H1 (cell line): ENCODE results near the gene CHRNA9. TPM values are rescaled to one million over a fixed set of nuclear protein-coding genes. Genes with fewer than 3 reads are reported as not detected.

Experiments used
- ATF2 ChIP-seq: IDR thresholded peaks from 2 replicates; pipeline ENCODE4 v1.6.1; 2012; ENCODE audit warnings: low read length, inconsistent platforms
- CHD7 ChIP-seq: fragments of 300-600 bp; sonication (generic); IDR thresholded peaks from 2 replicates; pipeline ENCODE4 v1.7.1; 2012; ENCODE audit warnings: low read length, moderate library complexity, mild to moderate bottlenecking, inconsistent platforms; ENCODE audit not compliant: insufficient replicate concordance
- E2F6 ChIP-seq: IDR thresholded peaks from 2 replicates; pipeline ENCODE4 v1.6.1; 2012; ENCODE audit warnings: inconsistent platforms
- HDAC2 ChIP-seq, 2 experiments: fragments of 300-600 bp in 1 of 2; sonication (generic) in 1 of 2; IDR thresholded peaks; 2 replicates each; pipeline ENCODE4 v1.6.1; 2011 to 2012; ENCODE audit warnings: low read depth in 2 of 2, low read length in 2 of 2, mild to moderate bottlenecking in 2 of 2, moderate library complexity in 2 of 2, borderline replicate concordance in 1 of 2, inconsistent platforms in 1 of 2
- JUND ChIP-seq: IDR thresholded peaks from 2 replicates; pipeline ENCODE4 v1.6.1; 2011; ENCODE audit warnings: mild to moderate bottlenecking, improper control_type of control experiment, low read length
- KDM4A ChIP-seq: IDR thresholded peaks from one replicate; pipeline ENCODE4 v1.7.1; 2012; ENCODE audit warnings: low read depth, mild to moderate bottlenecking, moderate library complexity, low read length, inconsistent platforms; ENCODE audit not compliant: severe bottlenecking
- PHF8 ChIP-seq: fragments of 200-600 bp; sonication (generic); conservative IDR thresholded peaks from 2 replicates; pipeline ENCODE4 v1.7.1; 2012; ENCODE audit warnings: low read depth, mild to moderate bottlenecking, inconsistent platforms, low read length, moderate library complexity
- POLR2AphosphoS5 ChIP-seq: IDR thresholded peaks from 2 replicates; pipeline ENCODE4 v1.6.1; 2011; ENCODE audit warnings: low read depth, low read length
- TBP ChIP-seq: IDR thresholded peaks from 2 replicates; pipeline ENCODE4 v1.6.1; 2011; ENCODE audit warnings: low read depth, low read length, improper control_type of control experiment
- polyA plus RNA-seq, 7 experiments: library from polyadenylated mRNA; depleted of rRNA in 3 of 7; stranded (reverse) in 5 of 7; unstranded in 2 of 7; fragments of >200 nt in 5 of 7; fragments of 200-250 nt in 2 of 7; gene quantifications; 1 replicate in 5 of 7; 2 replicates in 1 of 7; 4 replicates in 1 of 7; pipeline versions ENCODE4 v1.2.1 to v1.2.3, GENCODE V29; 2011 to 2013; ENCODE audit warnings: missing spikeins in 2 of 7, mixed read lengths in 2 of 7
- total RNA-seq: library from RNA; stranded (reverse); fragmentation: NEBNext Ultra II Directional; extraction: Animal tissue kit (Norgen Biotek cat#: 25700); gene quantifications from 2 replicates; pipeline ENCODE4 v1.2.1, GENCODE V29; 2021

The CHRNA9 gene
- total and polyA plus RNA-seq, 2 of the 8 experiments (the other 6 are each of a cell fraction or from before 2014, with no cell fraction given), result 1.4 to 3.3 TPM

DNA sequence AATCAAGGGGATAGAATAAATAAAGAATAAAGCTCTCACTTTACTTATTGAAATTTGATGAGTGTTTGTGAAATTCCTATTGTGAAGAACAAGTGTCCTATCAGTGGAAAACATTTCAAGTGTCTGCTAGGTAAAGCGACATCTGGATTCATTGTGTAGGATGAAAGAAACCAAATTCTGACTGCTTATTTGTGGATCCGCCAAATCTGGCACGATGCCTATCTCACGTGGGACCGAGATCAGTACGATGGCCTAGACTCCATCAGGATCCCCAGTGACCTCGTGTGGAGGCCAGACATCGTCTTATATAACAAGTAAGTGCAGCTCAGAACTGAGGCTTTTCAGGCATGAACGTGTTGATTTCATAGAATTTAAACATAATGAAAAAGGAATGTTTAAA, 1.9 kb downstream of the CHRNA9 start (continued):
- no peak for TF ChIP-seq CHD7
- no peak for TF ChIP-seq ATF2
- no peak for TF ChIP-seq KDM4A
- TF ChIP-seq PHF8, result no peak
- no peak for TF ChIP-seq POLR2AphosphoS5
- TF ChIP-seq E2F6, result no peak
- no peak for TF ChIP-seq TBP
- no peak for TF ChIP-seq JUND
- TF ChIP-seq HDAC2 (IDR thresholded peaks at IDR 0.05; ENCODE audit: borderline replicate concordance in 1 of 2, low read depth in 2 of 2, low read length in 2 of 2), result no peak
